Stomach (tissue), 9 donors: ENCODE results near the gene NEMF. TPM values are rescaled to one million over a fixed set of nuclear protein-coding genes. Genes with fewer than 3 reads are reported as not detected.

Experiments
- DNase-seq, 2 donors: peaks; one replicate each; pipeline versions ENCODE4 v3.0.0 to v3.0.0-alpha.2; 2013 to 2019
- H3K27ac ChIP-seq, 5 donors: fragments of 200-600 bp in 4 of 5; sonication (generic) in 4 of 5; one replicate each; pipeline ENCODE4 v1.5.1; 2013 to 2019; ENCODE audit warnings: mild to moderate bottlenecking in 1 of 5, moderate library complexity in 1 of 5
- H3K27me3 ChIP-seq, 3 donors: fragments of 200-600 bp; sonication (generic); one replicate each; pipeline ENCODE4 v1.5.1; 2017 to 2019; ENCODE audit warnings: mixed run types in 1 of 3
- H3K36me3 ChIP-seq, 4 donors: fragments of 200-600 bp; sonication (generic); 1 replicate in 3 of 4; 2 replicates in 1 of 4; pipeline ENCODE4 v1.5.1; 2016 to 2019
- H3K4me1 ChIP-seq, 4 donors: fragments of 200-600 bp; sonication (generic); one replicate each; pipeline ENCODE4 v1.5.1; 2016 to 2019
- H3K4me3 ChIP-seq, 4 donors: fragments of 200-600 bp; sonication (generic) in 3 of 4; one replicate each; pipeline ENCODE4 v1.5.1; 2016 to 2019; ENCODE audit warnings: mild to moderate bottlenecking in 1 of 4
- H3K9me3 ChIP-seq, 4 donors: fragments of 200-600 bp; sonication (generic); one replicate each; pipeline ENCODE4 v1.5.1; 2016 to 2019
- CTCF ChIP-seq, 7 experiments: fragments of 450-650 bp in 4 of 7; fragments of 200-600 bp in 3 of 7; sonication (generic) in 3 of 7; IDR thresholded peaks; one replicate each; pipeline ENCODE4 v1.5.1; 2016 to 2019; ENCODE audit warnings: antibody characterized with exemption in 7 of 7, control low read depth in 2 of 7, mild to moderate bottlenecking in 1 of 7
- EP300 ChIP-seq: sonication (generic); formaldehyde crosslinking; IDR thresholded peaks from one replicate; pipeline ENCODE4 v1.6.1; 2017; ENCODE audit warnings: antibody characterized with exemption
- POLR2A ChIP-seq, 4 donors: fragments of 450-650 bp; IDR thresholded peaks; one replicate each; pipeline ENCODE4 v1.6.1; 2016; ENCODE audit warnings: antibody characterized with exemption in 4 of 4, control low read depth in 2 of 4, mild to moderate bottlenecking in 1 of 4, moderate library complexity in 1 of 4
- POLR2AphosphoS5 ChIP-seq, 3 donors: sonication (generic); formaldehyde crosslinking; IDR thresholded peaks; one replicate each; pipeline ENCODE4 v1.6.1; 2016; ENCODE audit warnings: antibody characterized with exemption in 3 of 3
- WGBS, 5 donors: extraction: QIAGEN DNeasy Blood & Tissue Kit in 3 of 5; methylation state at CpG; one replicate each; pipeline versions ENCODE4 v1.1.5 to v1.1.7; 2013 to 2018; 5-methylcytosine and 5-hydroxymethylcytosine counted together
- intact Hi-C: fragments of 100-400 bp; cut with DNase I; formaldehyde crosslinking; loops from one replicate; pipeline ENCODE4 v1.15.1; 2023; ENCODE audit warnings: low total_unique reads
- polyA plus RNA-seq, 3 donors: library from polyadenylated mRNA; stranded (reverse); fragments of 200-250 nt; gene quantifications; one replicate each; pipeline ENCODE4 v1.2.3, GENCODE V29; 2013
- total RNA-seq, 5 donors: library from RNA; depleted of rRNA; stranded (reverse); fragments of >200 nt; gene quantifications; one replicate each; pipeline versions ENCODE4 v1.1.0 to v1.2.3, GENCODE V29; 2014 to 2016
- donor health status: healthy with polysubstance abuse.
- donor health status: Bipolar disorder and iron deficiency.
- donor health status: healthy.

Gene NEMF
- total and polyA plus RNA-seq, 8 donors = 14.8 to 478 (median 68.0) TPM

DNA sequence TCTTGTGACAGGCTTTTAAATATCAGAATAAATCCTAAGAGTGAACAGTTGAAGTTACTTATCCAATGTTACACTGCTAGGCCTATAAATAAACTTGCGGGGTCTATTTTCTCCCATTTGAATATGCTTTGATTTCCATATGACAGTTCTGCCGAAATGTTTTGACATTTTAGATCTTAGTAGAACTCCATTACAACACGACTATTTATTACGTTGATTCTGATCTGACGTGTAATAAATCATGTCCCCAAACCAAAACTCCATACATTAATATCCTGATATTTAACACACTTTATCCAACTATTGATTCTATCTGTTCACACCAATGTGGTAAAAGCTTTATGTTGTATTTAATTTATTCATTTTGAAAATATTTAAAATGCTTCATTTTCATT lies 16.1 kb upstream of the NEMF start:
- H3K36me3 ChIP-seq = no peaks in the 10 kb centered on the region
- H3K27ac ChIP-seq = peak overlapping the region in 4 of 5 donors; percentile 90 to 97 (median 96)
- no peaks in the 10 kb centered on the region for H3K27me3 ChIP-seq
- intact Hi-C loops = no loop called here
- peaks cover 15 to 51% (median 27%) of the 10 kb centered on the region in 4 donors for H3K4me1 ChIP-seq
- no peak for DNase-seq
- H3K4me3 ChIP-seq = peak overlapping the region; percentile 43 to 67 (median 54)
- TF ChIP-seq POLR2A (IDR thresholded peaks at IDR 0.05) (no peak), POLR2AphosphoS5 (IDR thresholded peaks at IDR 0.05) (no peak), EP300 (no peak), CTCF (IDR thresholded peaks at IDR 0.05) (no peak)
- no peaks in the 10 kb centered on the region for H3K9me3 ChIP-seq
- WGBS, 5 donors = 23 to 47% (median 38%) methylated on average over 5 of the region's 5 CpGs

- WGBS, 5 donors = 0 to 1% (median 0%) methylated on average over 48 to 57 of the region's 57 CpGs
- Histone ChIP-seq H3K4me3 (peak overlapping the region; percentile 43 to 67 (median 54)), H3K27ac (peak overlapping the region; percentile 90 to 97 (median 95)), H3K27me3 (no peaks in the 10 kb centered on the region), H3K36me3 (no peaks in the 10 kb centered on the region), H3K9me3 (no peaks in the 10 kb centered on the region), H3K4me1 (peaks cover 15 to 55% (median 31%) of the 10 kb centered on the region in 4 donors)
- DNase-seq = peak; percentile 98 to 99
- peak in 2 of 4 donors; percentile 53 to 71 for TF ChIP-seq POLR2A (IDR thresholded peaks at IDR 0.05)
- no peak for TF ChIP-seq CTCF (IDR thresholded peaks at IDR 0.05)
- TF ChIP-seq POLR2AphosphoS5 (IDR thresholded peaks at IDR 0.05) = peak; percentile 90 to 99 (median 96)
- intact Hi-C loops = no loop called here
These were observed 15.5 kb upstream of the NEMF start for GRCh38 chr14:49867831-49868719.

GRCh38 chr14:49865431-49865859 lies 12.9 kb upstream of the NEMF start:
- Histone ChIP-seq H3K4me3 (no peak overlapping the region), H3K4me1 (peaks cover 15 to 63% (median 39%) of the 10 kb centered on the region in 4 donors), H3K27ac (peak overlapping the region; percentile 42 to 99 (median 96)), H3K9me3 (no peaks in the 10 kb centered on the region), H3K36me3 (no peaks in the 10 kb centered on the region), H3K27me3 (no peaks in the 10 kb centered on the region)
- peak; percentile 86 to 90 for DNase-seq
- no peak for TF ChIP-seq EP300
- peak in 2 of 3 donors; percentile 29 to 65 for TF ChIP-seq POLR2AphosphoS5 (IDR thresholded peaks at IDR 0.05)
- peak in 5 of 7 experiments; percentile 76 to 84 (median 78) for TF ChIP-seq CTCF (IDR thresholded peaks at IDR 0.05)
- intact Hi-C loops = no loop called here
- WGBS, 5 donors = 0 to 1% (median 0%) methylated on average over 4 of the region's 4 CpGs

DNA sequence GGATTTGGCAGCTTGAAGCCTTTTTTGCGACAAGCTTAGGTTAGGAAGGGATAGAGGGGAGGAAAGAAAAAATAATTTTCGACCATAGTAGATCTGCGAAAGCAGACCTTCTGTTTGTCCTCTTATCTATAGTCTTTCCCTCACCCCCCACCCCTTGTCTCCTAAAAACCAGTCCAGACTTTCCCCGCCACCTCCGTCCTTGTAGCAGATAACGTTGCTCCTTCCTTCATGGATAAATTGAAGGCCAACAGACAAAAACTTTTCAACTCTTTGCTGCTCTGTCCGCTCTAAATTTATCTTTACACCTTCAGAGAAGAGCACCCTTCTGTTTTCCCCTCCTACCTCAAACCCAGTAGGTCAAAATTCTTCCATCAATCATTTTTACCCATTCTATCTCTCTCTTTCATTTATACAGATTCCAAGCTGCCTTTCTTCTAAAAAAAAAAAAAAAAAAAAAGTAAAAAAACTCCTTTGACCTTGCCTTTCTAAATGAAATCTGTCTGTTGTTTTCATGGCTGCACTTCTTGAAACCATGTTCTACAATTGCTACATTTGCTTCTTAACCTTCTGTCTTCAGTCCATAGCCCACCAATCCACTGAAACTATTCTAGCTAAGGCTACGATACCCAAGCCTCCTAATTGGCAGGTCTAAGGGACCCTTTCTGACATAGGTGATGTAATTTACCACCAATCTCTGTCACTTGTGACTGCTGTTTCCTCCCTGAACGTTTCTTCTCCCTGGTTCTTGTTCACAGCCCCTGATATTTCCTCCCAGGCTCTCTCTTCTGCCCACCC lies 11.1 kb upstream of the NEMF start:
- no peak for TF ChIP-seq POLR2A (IDR thresholded peaks at IDR 0.05)
- peak in 1 of 3 donors; percentile 9 for TF ChIP-seq POLR2AphosphoS5 (IDR thresholded peaks at IDR 0.05)
- no peak for TF ChIP-seq CTCF (IDR thresholded peaks at IDR 0.05)
- TF ChIP-seq EP300 = no peak

More for the DNA sequence above, 11.1 kb upstream of the NEMF start:
- H3K9me3 ChIP-seq = no peaks in the 10 kb centered on the region
- peaks cover 15 to 57% (median 34%) of the 10 kb centered on the region in 4 donors for H3K4me1 ChIP-seq
- intact Hi-C loops = no loop called here
- H3K4me3 ChIP-seq = peak overlapping the region; percentile 48 to 66 (median 54)
- no peaks in the 10 kb centered on the region for H3K36me3 ChIP-seq
- peak in 1 of 2 donors; percentile 55 for DNase-seq
- H3K27me3 ChIP-seq = no peaks in the 10 kb centered on the region
- 11 to 17% (median 14%) methylated on average over 9 of the region's 9 CpGs for WGBS, 5 donors
- peak overlapping the region; percentile 96 to 99 (median 98) for H3K27ac ChIP-seq
